ENCODE data around the gene H2AZ1. TPM values are rescaled to one million over a fixed set of nuclear protein-coding genes. Genes with fewer than 3 reads are reported as not detected.
A peak's percentile ranks its signal among the peaks of the same experiment; 100 is the strongest.

Gene H2AZ1
- total RNA-seq, 1 donor from 2014 or later, result 124 TPM

DNA sequence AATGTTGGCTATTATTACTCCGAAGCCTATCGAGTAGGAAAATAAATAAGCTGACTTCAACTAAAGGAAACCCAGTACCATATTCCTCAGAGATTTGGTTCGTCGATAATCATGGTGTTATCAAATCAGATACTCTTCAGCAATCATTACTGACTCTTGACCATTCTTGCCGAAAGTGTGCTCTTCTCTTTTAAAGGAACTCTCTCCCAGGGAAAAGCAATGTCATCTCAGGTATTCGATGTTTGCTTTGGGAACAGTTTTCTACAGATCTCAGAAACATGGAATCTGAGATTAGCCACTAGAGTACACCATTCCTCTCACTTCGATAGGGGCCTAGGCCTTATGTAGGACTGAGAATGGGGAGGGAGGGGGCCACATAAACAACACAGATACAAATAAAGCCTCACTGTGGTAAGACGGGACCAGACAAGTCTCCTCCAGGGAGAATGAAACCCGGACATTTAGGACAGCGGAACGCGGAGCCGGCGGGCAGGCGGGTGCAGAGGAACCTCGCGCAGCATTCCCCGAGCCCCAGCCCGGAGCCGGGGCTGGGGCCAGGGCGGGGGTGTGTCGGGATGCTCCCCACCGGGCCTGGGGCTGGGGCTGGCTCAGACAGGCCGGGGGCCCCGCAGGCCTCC is 4.2 kb downstream of the H2AZ1 start:
- DNase-seq, result peak; percentile 59

- DNase-seq, result no peak
These were observed 6.1 kb downstream of the H2AZ1 start for GRCh38 chr4:99943904-99944437.

DNA sequence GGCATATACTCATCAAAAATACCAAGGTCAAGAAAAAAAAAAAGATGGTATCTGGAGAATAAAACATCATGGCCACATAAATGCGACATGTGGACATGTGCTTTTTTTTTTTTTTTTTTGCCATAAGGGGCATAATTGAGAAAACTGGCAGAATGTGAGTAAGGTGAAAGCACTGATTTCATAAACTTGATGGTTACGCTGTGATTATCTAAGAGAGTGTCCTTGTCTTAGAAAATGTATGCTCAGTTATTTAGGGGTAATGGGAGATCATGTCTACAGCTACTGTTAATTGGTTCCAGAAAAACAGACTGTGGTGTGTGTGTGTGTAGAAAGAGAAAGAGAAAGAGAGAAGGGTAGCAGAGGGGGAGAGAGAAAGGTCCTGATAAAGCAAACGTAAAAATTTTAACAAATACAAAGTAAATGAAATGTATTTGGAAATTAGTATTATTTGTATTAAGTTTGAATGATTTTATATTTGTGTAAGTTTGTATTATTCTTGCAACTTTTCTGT is 11.8 kb downstream of the H2AZ1 start:
- no peak for DNase-seq

- DNase-seq, result no peak
These were observed 15.2 kb downstream of the H2AZ1 start for GRCh38 chr4:99934891-99935290.

- DNase-seq, result no peak
These were observed 22.5 kb downstream of the H2AZ1 start for GRCh38 chr4:99927566-99927965.

DNA sequence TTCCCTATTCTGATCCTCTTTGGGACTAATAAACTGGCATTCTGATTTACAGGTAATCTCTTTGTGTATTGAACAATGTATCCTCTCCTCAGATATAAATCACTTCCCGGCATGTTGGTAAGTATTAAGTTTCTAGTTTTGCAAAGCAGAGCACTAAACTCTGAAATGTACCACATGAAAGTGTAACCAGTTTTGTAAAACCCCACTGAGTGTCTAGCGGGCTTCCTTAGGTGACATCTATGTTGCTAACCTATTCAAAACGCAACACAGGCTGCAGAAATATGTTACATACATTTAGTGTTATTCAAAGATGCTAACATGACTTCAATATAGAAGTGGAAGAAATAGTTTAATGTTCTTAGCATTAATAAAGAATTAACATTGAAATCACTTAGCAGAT is 28.9 kb downstream of the H2AZ1 start:
- DNase-seq, result no peak

- DNase-seq, result no peak
These were observed 31.4 kb downstream of the H2AZ1 start for GRCh38 chr4:99918656-99919055.

DNA sequence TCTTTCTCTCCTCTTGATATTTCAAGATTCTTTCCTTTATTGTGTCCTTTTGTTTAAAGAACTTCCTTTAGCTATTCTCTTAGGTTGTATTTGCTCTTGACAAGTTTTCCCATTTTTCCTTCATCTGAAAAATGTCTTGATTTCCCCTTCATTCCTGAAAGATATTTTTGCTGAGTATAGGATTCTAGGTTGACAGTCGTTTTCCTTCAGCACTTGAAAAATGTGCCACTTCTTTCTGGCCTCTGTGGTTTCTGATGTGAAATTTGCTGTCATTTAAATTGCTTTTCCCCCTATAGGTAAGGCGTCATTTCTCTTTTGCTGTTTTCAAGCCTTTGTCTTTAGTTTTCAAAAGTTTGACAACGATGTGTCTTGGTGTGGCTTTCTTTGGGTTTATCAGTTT is 32.5 kb downstream of the H2AZ1 start:
- DNase-seq, result no peak

GRCh38 chr4:99915449-99915848 is 34.6 kb downstream of the H2AZ1 start:
- no peak for DNase-seq

Other genes with a start within 250 kb of the H2AZ1 start
- 10.5 TPM for gene DAPP1, start 133.4 kb downstream of the H2AZ1 start, total RNA-seq
- 35.2 TPM for gene LAMTOR3, start 55.8 kb downstream of the H2AZ1 start, total RNA-seq
- gene DNAJB14, start 3.7 kb downstream of the H2AZ1 start, total RNA-seq, result 40.5 TPM
- gene DDIT4L, start 240.2 kb upstream of the H2AZ1 start, total RNA-seq, result 32.6 TPM